Measurements from ENCODE around the gene GRIN2C. TPM values are rescaled to one million over a fixed set of nuclear protein-coding genes. Genes with fewer than 3 reads are reported as not detected.
"Not testable (repeated sequence)": the region's sequence is repeated elsewhere in the genome, so short reads cannot be mapped to it uniquely, and the experiment has no call there.

The GRIN2C gene
- polyA plus RNA-seq (ENCODE audit: insufficient read length) = 0.18 TPM
- long read RNA-seq, donor 1 = 0 reads
- long read RNA-seq, donor 2 = 0 reads
- long read RNA-seq, donor 3 = 0 reads
- long read RNA-seq, donor 4 = 0 reads
- long read RNA-seq, donor 5 = 0 reads
- long read RNA-seq, donor 6 = 0 reads
- long read RNA-seq, donor 7 = 0 reads
- long read RNA-seq, donor 8 = 0 reads

DNA sequence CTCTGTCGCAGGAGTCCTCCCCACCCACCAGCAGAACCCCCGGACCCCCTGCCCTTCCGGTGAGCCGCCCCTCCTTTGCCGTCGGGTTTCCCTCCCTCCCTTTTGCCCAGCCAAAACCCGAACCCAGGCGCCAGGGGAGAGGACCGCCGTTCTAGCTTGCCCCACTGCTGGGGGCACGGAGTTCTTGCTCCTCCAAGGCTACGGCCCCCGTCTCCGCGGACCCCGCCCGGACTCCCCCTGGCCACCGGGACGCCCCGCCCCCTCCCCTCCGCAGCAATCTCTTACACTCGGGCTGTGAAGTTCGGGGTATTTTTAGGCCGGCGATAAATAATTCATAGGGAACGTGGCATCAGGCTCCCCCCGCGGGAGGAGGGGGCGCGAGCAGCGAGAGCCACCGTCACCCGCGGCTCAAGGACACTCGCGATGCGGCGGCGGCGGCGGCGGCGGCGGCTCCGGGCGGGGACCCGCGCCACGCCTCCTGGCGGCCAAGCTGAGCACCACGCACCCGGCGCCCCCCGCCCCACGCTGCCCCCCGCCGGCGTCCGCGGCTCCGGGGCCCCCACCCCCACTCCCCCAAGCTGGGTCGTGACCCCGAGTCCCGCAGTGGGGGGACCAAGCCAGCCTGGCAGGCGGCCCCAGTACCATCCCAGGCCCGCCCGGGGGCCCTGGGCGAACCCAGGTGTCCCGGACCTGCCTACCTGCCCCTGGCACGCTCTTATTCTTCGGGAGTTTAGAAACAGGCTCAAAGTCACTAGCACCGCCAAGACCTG is at the start of gene GRIN2C:
Gene GRIN2C (minus strand): TSS at position 427 of the 770 bp plus-strand sequence. CDS start 4,793 bp downstream, outside the sequence.
- no peak for DNase-seq

DNA sequence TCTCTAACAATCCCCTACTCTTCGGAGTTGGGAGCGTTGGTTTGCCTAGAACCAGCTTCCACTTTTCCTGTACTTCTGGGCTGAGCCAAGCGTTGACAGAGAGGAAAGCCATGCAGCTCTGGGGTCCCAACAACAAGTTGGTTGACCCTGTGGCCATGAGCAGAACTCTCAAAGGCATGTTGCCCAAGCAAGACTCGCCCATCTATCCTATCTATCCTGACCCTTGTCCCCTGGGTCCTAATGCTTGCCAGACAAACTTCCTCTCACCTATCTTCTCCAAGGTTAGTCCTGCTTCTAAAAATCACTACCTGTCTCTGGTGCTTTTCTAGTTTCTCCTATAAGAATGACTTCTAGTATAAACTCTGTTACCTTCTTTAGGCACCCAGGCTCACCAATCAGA is 49.4 kb upstream of the GRIN2C start:
- DNase-seq = not testable (repeated sequence)

DNA sequence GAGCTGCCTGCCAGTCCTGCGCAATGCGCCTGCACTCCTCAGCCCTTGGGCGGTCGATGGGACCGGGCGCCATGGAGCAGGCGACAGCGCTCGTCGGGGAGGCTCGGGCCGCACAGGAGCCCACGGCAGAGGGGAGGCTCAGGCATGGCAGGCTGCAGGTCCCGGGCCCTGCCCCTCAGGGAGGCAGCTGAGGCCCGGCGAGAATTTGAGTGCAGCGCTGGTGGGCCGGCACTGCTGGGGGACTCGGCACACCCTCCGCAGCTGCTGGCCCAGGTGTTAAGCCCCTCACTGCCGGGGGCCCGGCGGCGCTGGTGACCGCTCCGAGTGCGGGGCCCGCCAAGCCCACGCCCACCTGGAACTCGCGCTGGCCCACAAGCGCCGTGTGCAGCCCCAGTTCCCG is 47.3 kb upstream of the GRIN2C start:
- no peak for DNase-seq

DNA sequence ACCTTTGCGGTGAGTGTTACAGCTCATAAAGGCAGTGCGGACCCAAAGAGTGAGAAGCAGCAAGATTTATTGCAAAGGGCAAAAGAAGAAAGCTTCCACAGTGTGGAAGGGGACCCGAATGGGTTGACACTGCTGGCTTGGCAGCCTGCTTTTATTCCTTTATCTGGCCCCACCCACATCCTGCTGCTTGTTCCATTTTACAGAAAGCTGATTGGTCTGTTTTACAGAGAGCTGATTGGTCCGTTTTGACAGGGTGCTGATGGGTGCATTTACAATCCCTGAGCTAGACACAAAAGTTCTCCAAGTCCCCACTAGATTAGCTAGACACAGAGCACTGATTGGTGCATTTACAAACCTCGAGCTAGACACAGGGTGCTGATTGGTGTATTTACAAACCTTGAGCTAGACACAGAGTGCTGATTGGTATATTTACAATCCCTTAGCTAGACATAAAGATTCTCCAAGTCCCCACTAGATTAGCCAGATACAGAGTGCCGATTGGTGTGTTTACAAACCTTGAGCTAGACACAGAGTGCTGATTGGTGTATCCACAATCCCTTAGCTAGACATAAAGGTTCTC is 46.6 kb upstream of the GRIN2C start:
- not testable (repeated sequence) for DNase-seq

DNA sequence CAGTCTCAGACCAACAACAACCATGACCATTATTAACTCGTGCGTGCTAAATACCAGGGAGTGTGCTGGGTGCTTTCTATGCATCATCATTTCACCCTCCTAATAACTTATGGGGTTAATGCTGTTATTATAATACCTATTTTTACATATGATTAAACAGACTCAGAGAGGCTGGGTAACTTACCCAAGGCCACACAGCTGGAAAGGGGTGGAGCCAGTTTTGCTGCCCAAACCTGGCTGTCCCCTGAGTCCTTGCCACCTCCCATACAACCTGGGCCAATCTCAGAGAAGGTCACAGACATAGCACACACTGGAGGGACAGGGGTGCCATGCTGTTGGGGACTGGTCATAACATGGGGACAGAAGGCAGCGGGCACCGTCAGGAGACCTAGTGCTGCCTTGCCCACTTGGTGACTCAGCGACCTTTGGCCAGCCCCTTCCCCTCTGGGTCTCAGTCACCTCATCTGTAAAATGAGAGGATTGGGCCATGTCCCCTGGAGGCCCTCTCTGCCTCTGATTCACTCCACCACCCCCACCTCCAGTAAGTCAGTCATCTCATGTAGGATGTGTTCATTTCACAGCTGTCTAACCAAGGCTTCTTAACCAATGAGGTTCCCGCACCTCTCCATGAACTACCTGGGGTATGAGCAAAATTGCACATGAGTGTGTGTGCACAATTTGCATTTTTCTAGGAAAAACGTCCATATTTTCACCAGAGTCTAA is 45.2 kb upstream of the GRIN2C start:
- no peak for DNase-seq

DNA sequence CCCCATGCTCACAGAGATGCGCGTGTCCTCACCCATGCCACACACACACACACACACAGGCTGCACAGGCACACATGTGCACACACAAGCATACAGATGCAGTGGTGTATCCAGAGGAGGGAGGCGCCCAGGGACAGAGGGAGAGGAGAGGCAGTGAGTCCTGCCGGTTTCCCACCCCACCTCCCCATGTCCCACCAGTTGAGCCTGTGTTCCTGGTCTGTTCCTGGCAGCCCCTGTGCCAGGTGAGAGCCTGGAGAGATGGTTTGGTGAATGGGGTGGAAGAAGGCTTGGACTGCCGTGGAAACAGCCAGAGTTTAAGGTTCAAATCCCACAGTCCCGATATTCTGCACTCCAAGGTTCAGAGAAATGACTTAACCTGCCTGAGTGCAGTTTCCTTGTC is 44.0 kb upstream of the GRIN2C start:
- DNase-seq = no peak

DNA sequence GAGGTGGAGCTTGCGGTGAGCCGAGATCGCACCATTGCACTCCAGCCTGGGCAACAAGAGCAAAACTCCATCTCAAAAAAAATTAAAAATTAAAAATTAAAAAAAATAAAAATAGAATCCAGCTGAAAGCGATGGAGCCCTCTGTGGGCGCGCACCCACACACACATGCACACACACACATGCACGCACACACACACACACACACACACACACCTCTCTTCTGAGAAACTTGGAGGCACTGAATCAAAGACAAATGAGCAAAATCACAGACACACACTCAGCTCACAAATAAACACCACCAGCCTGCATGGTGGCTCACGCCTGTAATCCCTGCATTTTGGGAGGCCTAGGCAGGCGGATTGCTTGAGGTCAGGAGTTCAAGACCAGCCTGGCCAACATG is 43.3 kb upstream of the GRIN2C start:
- no peak for DNase-seq

DNA sequence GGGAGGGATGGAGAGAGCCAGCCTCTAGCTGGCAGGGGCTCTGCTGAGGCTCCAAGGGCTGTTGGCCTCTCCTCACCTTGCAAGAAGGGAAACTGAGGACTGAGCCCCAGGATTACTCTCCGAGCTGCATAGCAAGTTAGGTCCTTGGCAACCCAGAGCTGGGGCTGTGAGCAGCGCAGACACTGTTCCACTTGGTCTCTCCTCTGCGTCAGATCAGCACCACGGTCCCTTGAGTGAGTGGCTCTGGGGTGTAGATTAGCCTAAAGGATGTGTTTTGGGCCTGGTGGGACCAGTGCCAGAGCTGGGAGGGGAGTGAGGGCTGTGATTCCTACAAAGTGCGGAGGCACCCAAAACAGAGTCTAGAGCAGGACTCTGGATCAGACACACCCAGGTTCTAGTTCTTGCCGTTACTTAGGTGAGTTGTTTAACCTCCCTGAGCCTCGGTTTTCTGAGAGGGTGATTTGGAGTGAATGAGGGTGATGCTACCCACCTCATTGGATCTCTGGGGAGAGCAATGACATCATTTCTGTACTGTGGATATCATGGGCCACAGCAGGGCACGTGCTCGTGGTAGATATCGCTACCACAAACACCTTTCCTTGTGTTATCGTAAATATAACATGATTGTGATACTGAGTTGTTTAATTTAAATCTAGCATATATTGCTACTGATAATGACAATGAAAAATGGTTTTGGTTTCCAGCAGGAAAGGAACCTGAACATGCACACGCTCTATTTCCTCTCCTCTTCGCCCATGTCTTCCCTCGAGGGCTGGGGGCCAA is 41.9 kb upstream of the GRIN2C start:
- DNase-seq = no peak

DNA sequence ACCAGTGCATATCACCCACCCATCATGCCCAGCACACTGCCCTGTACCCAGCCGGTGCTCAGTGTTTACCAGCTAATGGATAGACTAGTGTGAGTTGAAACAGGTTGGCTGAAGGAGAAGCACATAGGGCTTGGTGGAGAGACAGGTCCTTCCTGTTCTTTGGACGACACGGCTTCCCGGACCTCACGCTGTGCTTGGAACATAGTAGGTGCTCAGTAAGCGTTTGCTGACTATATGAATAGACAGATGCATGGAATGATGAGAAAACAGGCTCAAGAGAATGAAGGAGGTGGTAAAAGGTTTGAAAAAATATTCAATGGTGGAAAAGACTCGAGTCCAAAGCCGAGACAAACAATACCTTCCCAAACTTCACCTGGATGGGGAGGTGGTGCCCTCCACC is 40.5 kb upstream of the GRIN2C start:
- no peak for DNase-seq

DNA sequence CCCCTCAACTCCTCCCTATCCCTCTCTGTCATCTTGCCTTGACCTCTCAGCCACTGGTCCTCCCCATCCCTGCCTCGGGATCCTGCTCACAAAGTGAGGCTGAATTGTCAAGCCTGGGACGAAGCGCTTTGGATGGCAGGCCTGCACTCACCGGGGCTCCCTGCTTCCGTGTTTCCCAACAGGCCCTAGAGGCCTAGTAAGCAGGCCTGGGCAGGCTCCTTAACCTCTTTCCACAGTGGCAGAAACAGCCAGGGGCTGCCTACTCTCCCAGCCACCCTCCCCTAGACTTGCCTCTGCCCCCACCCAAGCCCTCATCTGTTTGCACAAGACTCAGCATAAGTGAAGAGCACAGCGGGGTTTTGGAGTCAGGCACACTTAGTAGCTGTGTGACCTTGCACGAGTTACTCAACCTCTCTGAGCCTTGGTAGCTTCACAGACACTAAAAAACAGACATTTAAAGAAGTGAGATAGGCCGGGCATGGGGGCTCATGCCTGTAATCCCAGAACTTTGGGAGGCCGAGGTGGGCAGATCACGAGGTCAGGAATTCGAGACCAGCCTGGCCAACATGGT is 38.8 kb upstream of the GRIN2C start:
- DNase-seq = no peak

DNA sequence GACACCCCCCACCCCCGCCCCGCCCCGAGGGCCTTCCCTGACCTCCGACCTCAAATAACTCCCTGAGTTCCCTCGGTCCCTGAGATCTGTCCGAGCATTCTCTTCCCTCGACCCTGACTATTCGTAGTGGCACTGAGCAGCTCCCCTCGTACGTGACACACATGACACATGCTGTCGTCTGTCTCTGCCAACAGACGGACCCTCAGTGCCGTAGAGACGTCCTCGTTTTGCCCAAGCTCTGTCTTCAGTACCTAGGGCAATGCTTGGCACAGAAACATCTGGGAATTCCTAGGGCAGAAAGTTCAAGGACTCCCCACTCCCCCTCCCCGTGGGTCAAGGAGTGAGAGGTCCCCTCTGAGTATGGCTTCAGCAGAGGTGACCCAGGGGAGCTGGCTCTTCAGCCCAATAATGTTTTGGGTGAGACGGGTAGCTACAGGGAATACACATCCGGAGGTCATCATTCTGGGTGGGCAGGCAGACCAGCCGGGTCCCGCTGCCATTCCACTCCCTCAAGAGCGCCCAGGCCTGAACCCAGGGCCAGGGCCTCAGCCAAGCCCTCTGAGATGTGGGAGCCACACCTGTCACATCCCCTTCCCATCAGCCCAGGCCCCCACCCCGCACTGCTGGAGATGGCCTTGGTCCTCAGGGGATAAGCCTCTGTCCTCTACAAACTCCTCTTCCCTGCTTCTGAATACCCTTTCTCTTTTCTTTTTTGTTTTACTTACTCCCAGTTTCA is 34.4 kb upstream of the GRIN2C start:
- no peak for DNase-seq

DNA sequence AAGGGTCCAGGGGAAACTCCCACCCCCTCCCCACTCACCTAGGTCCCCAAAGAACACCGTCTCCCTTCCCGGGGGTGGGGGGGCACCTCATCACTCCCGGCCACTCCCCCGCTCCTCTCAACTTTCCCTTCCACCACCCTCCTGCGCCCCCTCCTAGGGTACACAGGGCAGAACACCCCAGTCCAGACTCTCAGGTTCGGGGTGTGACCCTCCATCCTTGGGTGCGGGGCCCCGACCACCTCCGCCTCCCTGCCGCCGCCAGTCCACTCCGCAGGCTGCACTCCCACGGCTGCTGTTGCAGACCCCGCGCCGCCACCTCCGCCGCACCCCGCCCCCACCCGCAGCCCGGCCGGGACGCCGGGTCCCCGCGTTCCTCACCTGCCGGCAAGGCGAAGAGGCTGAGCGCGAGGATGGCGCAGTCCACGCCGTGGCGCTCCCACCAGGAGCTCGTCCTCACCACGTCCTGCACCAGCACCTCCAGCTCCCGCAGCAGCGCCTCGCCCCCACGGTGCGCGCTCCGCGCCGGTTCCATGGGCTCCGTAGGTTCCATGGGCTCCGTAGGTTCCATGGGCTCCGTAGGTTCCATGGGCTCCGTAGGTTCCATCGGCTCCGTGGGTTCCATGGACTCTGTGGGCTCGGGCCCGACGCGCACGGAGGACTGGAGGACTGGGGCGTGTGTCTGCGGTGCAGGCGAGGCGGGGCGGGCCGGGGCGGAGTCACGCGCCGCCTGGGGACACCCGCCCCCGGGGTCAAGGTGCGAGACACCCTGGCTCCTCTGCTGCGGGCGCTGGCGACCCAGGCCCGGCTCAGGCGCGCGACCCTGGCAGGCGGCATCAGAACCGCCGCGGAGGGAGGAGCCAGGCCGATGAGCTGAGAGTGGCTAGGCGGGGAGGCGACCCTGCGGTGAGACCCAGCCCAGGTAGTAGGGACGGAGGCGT is 33.6 kb upstream of the GRIN2C start, which contains the start of gene FADS6:
Gene FADS6 (minus strand): TSS at position 660 of the 938 bp plus-strand sequence. CDS start 38 bp downstream, at position 622.
- no peak for DNase-seq

DNA sequence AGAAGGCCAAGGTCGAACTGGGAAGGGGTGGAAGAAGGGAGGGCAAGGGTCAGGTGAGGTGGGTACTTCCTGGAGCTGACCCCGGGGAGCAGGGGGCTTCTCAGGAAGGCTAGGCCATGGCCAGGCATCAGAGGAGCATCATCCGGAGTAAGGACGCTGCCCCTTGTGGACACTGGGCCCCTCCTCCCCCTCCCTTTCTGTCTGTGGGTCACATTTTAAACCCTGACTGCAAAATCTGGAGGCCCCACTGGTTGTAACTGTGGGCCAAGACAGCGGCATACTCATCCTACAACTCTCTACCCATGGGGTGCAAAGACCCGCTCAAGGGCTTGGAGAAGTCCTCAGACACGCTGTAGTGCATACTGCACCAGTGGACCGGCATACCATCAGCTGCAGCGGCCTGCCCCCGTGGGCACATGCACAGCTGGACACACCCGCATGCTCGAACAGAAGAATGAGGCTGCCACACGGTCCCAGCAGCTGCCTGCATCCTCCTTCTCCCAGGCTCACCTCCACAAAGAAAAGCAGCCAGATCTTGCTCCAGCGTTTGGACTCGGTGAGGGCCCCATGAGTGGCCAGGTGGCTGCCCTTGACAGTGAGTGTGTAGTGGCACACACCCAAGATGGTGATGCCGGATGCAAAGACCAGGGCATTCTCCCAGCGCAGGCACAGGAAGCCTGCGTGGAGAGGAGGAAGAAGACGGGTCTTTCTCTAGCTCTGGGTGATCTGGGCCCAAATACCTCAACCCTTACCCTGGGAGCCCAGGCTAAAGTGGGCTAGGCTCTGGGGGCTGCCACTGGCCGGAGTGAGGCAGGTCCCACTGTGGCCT is 32.5 kb upstream of the GRIN2C start:
- DNase-seq = no peak

DNA sequence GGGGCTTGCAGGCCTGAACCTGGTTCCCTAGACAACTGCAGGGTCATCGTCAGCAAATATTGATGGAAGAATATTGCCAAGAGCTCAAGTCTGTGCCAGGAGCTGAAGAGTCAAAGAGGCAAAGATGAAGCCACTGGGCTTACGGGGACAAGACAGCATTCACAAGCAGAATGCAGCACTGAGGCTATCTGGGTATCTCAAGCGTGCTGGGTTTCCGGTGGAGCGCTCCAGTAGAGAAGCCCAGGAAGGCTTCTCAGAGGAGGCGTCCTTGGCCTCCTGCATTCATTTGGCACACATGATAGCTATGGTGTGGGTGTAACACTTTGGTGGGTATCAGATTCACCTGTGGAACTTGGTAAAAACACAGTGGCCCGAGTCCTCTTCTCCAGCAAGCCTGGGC is 30.9 kb upstream of the GRIN2C start:
- no peak for DNase-seq

DNA sequence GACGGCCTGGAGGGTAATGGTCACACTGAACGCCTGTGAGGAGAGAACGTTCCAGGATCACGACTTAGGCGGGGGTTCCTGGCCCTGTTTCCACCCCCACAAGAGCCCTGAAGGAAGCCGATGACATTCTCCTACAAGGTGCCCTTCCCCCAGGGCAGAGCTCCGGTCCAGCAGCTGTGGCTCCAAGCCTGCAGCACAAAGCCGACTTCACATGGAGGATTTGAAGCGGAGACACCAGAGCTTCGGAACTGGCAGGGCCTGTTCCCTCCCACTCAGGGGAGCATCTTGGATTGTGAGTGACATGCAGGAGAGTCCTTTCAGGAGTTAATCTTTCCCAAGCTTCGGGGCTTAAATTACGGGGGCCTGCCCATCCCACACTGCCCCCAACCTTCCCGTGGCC is 28.8 kb upstream of the GRIN2C start:
- peak; percentile 31 for DNase-seq

DNA sequence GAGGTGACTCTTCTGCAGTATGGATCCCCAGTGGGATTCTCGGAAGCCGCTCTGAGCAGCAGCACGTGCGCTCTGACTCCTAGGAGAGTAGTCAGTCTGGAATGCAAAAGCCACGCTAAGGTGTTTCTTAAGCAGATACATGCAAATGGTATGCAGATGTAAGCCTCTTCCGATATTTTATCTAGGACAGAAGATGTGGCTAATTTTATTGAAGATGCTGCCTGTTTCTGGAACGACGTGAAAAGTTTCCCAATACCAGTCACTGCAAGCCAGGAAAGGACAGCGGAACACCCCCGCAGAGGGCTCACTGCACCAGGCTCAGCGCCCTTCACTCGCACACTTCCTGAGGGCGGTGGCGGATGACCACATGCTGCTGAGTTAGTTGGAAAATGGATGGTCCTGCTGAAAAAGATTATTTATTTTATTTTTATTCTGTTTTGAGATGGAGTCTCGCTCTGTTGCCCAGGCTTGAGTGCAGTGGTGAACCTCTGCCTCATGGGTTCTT is 23.6 kb upstream of the GRIN2C start:
- DNase-seq = no peak

DNA sequence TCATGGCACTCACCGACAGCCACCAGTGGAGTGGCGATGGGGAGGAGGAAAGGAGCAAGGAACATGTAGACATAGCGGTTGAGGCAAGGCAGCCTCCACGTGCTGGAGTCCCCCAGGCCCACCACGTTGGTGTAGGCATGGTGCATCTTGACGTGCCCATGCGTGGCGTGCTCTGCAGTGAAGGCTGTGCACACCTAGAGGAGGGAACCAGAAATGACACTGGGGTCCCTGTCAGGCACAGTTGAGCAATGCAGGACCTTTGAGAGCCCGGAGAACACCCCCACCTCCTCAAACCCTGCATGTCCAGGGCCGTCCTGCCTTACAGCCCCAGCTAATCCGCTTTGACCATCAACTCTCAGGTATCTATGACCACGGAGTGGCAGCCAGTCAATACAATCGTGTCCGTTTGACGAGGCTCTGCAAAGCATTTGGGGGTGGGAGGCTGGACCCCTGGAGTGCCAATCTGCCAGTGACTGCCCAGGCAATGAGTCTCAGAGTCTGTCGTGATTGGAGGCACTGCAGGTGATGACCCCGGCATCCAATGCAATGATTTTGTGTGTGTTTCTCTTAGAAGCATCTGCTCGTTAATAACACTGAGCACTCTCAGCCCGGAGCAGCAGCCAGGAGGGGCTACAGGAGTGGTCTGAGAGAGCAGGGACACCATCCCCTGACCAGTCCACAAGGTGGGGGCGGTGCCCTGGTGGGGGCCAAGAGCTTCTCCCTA is 23.0 kb upstream of the GRIN2C start:
- no peak for DNase-seq

DNA sequence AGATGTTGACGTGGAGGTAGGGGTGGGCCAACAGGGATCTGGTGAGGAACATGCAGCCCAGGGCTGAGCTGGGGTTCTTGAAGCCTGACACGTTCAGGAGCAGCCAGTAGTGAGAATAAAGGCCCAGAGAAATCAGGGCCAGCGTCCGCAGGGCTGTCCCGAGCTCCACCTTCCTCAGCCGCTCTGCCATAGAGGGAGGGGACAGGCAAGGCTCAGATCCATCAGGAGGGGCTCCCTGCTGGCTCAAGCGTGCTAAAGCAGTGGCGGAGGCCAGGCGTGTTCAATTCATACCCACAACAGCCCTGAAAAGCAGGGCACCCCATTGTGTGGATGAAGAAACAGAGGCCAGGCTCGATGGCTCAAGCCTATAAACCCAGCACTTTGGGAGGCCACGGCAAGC is 21.4 kb upstream of the GRIN2C start:
- DNase-seq = no peak

All from left kidney (tissue), 8 donors.